ENCODE results near the gene EPB41.
"Not testable (repeated sequence)": the region's sequence is repeated elsewhere in the genome, so short reads cannot be mapped to it uniquely, and the experiment has no call there.

Gene EPB41

GRCh38 chr1:29142714-29143113, 228.3 kb downstream of the EPB41 start:
- TF ChIP-seq CTCF (IDR thresholded peaks at IDR 0.05; ENCODE audit: control insufficient read depth, insufficient read depth, low read depth, low read length, missing control alignments) = no peak
- no peak for DNase-seq (ENCODE audit: low read depth)
- no peak overlapping the region for H3K4me3 ChIP-seq (ENCODE audit: control insufficient read depth, low read depth, low read length)

GRCh38 chr1:29144178-29144577, 229.8 kb downstream of the EPB41 start:
- no peak overlapping the region for H3K4me3 ChIP-seq (ENCODE audit: control insufficient read depth, low read depth, low read length)
- TF ChIP-seq CTCF (IDR thresholded peaks at IDR 0.05; ENCODE audit: control insufficient read depth, insufficient read depth, low read depth, low read length, missing control alignments) = no peak
- DNase-seq (ENCODE audit: low read depth) = no peak

DNA sequence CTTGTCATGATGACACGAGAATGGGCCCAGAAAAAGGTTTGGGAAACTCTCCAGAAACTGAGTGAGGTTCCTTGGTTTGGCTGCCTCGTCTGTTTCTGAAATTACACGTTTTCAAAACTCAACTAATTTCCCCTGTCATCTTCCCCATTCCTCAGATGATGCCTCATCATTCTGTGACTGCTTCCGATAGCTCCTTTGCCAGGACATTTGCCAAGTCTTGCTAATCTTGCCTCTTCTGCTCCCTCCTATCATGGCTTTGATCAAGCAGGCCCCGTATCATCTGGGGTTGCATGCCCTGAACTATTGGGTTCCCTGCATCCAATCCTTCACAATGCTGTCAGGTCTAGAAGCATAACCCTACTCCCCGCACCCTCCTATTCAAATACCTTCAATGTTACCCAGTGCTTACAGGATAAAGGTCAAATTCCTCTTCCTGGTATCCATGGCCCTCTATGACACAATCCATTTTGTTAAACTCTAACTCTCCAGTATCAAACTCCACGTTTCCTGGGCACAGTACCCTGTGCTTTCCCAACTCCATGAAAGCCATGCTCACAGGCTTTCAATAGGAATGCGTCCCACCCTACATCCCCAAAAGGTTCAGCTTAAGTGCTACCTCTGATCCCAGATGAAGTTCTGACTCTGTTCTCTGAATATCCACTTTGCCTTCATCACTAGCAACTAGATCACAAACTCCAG, 231.5 kb downstream of the EPB41 start:
- peak; percentile 73 for DNase-seq (ENCODE audit: low read depth)
- TF ChIP-seq CTCF (IDR thresholded peaks at IDR 0.05; ENCODE audit: control insufficient read depth, insufficient read depth, low read depth, low read length, missing control alignments) = no peak
- H3K4me3 ChIP-seq (ENCODE audit: control insufficient read depth, low read depth, low read length) = no peak overlapping the region

DNA sequence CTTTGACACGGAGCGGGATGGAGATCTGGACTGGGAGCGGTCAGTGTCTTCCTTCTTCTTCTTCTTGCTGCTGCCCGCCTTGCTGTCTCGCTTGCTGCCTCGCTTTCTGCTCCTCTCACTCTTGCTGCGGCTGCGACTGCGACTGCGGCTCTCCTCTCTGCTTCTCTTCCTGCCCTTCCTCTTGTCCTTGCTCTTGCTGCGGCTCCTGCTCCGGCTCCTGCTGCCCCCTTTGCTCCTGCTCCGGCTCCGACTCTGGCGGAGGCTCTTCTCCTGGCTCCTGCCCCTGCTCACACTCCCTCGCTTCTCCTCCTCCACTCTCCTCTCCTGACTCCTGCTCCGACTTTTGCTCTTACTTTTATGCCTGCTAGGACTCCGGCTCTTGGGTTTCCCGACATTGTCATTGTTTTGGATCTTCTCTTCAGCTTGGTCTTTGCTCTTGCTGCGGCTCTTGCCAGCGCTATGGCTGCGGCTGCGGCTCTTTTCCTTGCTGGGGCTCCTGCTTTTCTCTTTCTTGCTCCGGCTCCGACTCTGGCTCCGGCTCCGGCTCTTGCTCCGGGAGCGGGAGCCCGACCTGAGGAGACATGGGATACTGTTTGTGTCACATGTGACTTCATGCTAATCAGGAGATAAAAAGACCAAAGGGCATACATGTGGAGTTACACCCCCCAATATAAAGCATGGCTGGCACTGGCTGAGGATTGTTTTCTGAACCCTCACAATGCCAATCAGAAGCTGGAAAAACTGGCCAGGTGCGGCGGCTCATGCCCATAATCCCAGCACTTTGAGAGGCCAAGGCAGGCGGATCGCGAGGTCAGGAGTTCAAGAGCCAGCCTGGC, 234.5 kb downstream of the EPB41 start:
- DNase-seq (ENCODE audit: low read depth) = no peak
- no peak for TF ChIP-seq CTCF (IDR thresholded peaks at IDR 0.05; ENCODE audit: control insufficient read depth, insufficient read depth, low read depth, low read length, missing control alignments)
- H3K4me3 ChIP-seq (ENCODE audit: control insufficient read depth, low read depth, low read length) = no peak overlapping the region

- DNase-seq (ENCODE audit: low read depth); H3K4me3 ChIP-seq (ENCODE audit: control insufficient read depth, low read depth, low read length): not testable (repeated sequence)
Observed at GRCh38 chr1:29150346-29150745, 236.0 kb downstream of the EPB41 start.

- TF ChIP-seq CTCF (IDR thresholded peaks at IDR 0.05; ENCODE audit: control insufficient read depth, insufficient read depth, low read depth, low read length, missing control alignments) = no peak
- no peak for DNase-seq (ENCODE audit: low read depth)
Observed at GRCh38 chr1:29152046-29152805, 237.9 kb downstream of the EPB41 start.

More at GRCh38 chr1:29152046-29152805, 237.9 kb downstream of the EPB41 start:
- H3K4me3 ChIP-seq (ENCODE audit: control insufficient read depth, low read depth, low read length) = no peak overlapping the region

Measured in AG09309 (cell line).